ENCODE results near the gene RNF220. TPM values are rescaled to one million over a fixed set of nuclear protein-coding genes. Genes with fewer than 3 reads are reported as not detected.
A peak's percentile ranks its signal among the peaks of the same experiment; 100 is the strongest.

RNF220 gene
- total RNA-seq, result 100 to 1,000 TPM in 2 of 9 donors, 10 to 100 TPM in 7; 55.5 to 108 (median 62.4) TPM
- 10 to 100 TPM; 54.2 to 95.1 TPM for polyA plus RNA-seq
- long read RNA-seq, donor 1, partial matches to known transcripts, result 7 of 72 reads
- long read RNA-seq, donor 1, other reads (novel, unspliced or antisense), result 65 of 72 reads
- long read RNA-seq, donor 2, partial matches to known transcripts, result 4 of 12 reads
- long read RNA-seq, donor 2, other reads (novel, unspliced or antisense), result 7 of 12 reads
- long read RNA-seq, donor 3, partial matches to known transcripts, result 5 of 63 reads
- long read RNA-seq, donor 3, other reads (novel, unspliced or antisense), result 56 of 63 reads

DNA sequence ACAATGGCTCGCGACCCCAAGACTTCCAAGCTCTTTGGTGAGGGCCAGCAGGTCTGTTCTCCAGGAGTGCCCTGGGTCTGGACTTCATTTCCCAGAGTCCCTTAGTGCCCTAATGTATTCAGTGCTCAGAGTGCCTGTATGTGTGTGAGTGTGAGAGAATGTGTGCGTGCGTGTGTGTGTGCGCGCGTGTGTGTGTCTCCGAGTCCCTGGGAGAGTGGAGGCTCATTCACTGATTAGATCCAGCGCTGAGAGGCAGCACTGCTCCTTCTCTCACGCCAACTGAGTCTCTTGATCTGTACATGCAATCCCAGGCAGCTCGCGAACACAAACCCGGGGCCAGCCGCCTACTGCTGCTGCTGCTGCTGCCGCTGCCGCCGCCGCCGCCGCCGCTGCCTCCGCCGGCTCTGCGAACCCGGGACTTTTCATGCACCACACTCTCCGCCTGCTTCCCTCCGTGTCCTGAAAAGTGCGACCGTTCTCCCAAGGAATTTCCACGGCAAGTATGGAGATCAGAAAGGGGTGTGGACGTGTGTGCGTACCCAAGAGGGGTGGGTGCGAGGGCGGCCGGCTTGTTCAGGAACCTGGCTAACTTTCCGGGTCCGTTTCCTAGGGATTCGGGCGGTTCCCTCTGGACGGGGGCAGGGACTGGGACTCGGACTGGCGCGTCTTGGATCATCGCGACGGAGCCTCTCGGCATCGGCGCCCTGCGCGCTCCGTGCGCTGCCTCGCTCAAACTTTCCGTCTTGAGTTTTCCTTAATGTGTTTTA is at the start of gene RNF220:
Gene RNF220 (plus strand): TSS at position 225 of the 767 bp plus-strand sequence.
- ATAC-seq, result peak; percentile 82 to 84 (median 83)
- Histone ChIP-seq H3K9me3 (no peaks in the 10 kb centered on the region), H3K27ac (peak within 1 kb of the TSS in 7 of 12 donors; percentile 18 to 71 (median 46)), H3K36me3 (no peaks in the 10 kb centered on the region), H3K27me3 (peaks cover 35 to 94% (median 75%) of the 10 kb centered on the region in 9 donors), H3K4me1 (peaks cover 10 to 52% (median 27%) of the 10 kb centered on the region in 12 donors), H3K4me3 (peak within 1 kb of the TSS; percentile 24 to 66 (median 54))
- TF ChIP-seq CTCF (IDR thresholded peaks at IDR 0.05) (peak in 4 of 12 donors; percentile 10 to 27 (median 16)), POLR2A (IDR thresholded peaks at IDR 0.05) (no peak)
- intact Hi-C loops (cut with DNase I), result loop anchor here in 2 of 10 donors (2.0 kb wide), 1 partner anchor 96 kb away; no protein-coding TSS in a partner anchor
- DNase-seq, result peak; percentile 55 to 74 (median 60)
- WGBS, 4 donors, result 1 to 2% (median 1%) methylated on average over 23 to 55 of the region's 55 CpGs

DNA sequence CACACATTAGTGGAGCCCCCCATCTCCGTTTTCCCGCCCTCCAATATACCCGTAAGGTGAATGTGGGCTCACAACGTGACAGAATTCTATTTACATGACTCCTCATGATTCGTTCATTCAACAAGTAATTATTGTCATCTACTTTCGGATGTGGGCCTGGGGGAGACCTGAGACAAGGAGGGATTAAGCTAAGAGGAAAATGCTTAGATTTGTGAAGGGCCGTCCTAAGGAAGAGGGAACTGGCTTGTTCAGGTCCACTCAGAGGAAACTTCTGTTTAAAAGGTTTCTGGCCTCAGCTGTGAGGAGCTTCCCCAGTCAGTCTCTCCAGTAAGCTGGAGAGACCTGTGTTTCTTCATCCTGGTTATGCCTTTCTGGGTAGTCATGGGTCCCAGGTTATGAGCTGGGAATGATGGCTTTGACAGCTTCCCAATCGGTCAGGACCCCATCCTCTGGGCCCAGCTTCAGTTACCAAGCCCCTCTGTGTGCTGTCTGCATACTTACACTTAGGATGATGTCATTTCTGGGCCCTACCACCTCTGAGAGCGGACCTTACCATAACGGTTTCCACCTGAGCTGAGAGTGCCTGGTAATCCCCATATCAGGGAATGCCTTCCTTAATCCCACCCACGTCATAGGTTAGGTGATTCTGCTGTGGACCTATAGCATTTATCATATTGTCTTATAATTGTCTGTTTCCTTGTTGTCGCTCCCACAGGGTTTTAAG is 49.3 kb upstream of the RNF220 start:
- peaks cover 0 to 9% (median 0%) of the 10 kb centered on the region in 9 donors for H3K36me3 ChIP-seq
- H3K9me3 ChIP-seq, result no peaks in the 10 kb centered on the region
- H3K27ac ChIP-seq, result peak overlapping the region in 2 of 12 donors; percentile 6 to 71
- DNase-seq (no peak), ATAC-seq (no peak)
- intact Hi-C loops (cut with DNase I), result no loop called here
- H3K4me1 ChIP-seq, result peaks cover 0 to 29% (median 16%) of the 10 kb centered on the region in 12 donors
- TF ChIP-seq CTCF (IDR thresholded peaks at IDR 0.05) (no peak), POLR2A (IDR thresholded peaks at IDR 0.05) (no peak)
- H3K27me3 ChIP-seq, result no peaks in the 10 kb centered on the region
- peak overlapping the region in 9 of 12 donors; percentile 72 to 99 (median 90) for H3K4me3 ChIP-seq
- WGBS, 4 donors, result 72 to 76% (median 74%) methylated on average over 12 of the region's 12 CpGs

DNA sequence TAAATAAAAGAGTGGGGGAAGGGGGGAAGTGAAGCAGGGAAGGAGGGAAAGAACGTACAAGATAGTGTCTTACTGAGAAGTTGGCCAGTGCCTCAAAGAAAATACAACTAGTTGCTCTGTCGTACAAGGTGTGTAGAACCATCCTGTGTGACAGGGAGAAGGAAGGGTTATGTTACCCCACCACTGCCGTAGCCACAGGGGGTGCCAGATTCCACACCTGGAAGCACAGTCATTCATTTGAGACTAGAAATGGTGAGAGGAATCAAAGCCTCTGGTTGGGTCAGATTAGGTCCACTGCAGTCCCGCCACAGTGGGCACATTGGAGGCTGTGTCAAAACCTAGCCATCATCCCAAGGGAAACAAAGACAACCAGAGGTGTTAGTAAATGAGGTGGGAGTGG is 47.3 kb upstream of the RNF220 start:
- H3K27ac ChIP-seq, result no peak overlapping the region
- WGBS, 4 donors, result 71 to 79% (median 77%) methylated on average over 4 of the region's 4 CpGs
- ATAC-seq, result no peak
- DNase-seq, result no peak
- H3K27me3 ChIP-seq, result no peaks in the 10 kb centered on the region
- H3K9me3 ChIP-seq, result no peaks in the 10 kb centered on the region
- intact Hi-C loops (cut with DNase I), result no loop called here
- H3K36me3 ChIP-seq, result peaks cover 0 to 1% (median 0%) of the 10 kb centered on the region in 9 donors
- TF ChIP-seq POLR2A (IDR thresholded peaks at IDR 0.05) (no peak), CTCF (IDR thresholded peaks at IDR 0.05) (no peak)
- H3K4me3 ChIP-seq, result no peak overlapping the region
- H3K4me1 ChIP-seq, result peaks cover 0 to 25% (median 16%) of the 10 kb centered on the region in 12 donors

Data from heart left ventricle (tissue), 16 donors.